PFSK-1 (cell line): Measurements from ENCODE around the gene ACE.

Experiments used
- FOXP2 ChIP-seq: optimal IDR thresholded peaks from 2 replicates; pipeline ENCODE3; 2011; ENCODE audit warnings: borderline replicate concordance, control low read depth, inconsistent platforms; ENCODE audit not compliant: insufficient read depth; ENCODE audit errors: extremely low read length, extremely low read depth
- POLR2AphosphoS5 ChIP-seq: IDR thresholded peaks from 2 replicates; pipeline ENCODE4 v1.6.1; 2012; ENCODE audit warnings: low read depth, mild to moderate bottlenecking, control low read depth, low read length, moderate library complexity
- REST ChIP-seq, 2 experiments: IDR thresholded peaks; 2 replicates each; pipeline versions ENCODE4 v1.6.1 to v1.8.0; 2011 to 2012; ENCODE audit warnings: low read depth in 2 of 2, low read length in 2 of 2, control low read depth in 1 of 2, inconsistent platforms in 1 of 2, mild to moderate bottlenecking in 1 of 2, moderate library complexity in 1 of 2; ENCODE audit not compliant: insufficient read depth in 1 of 2
- SIN3A ChIP-seq: IDR thresholded peaks from 2 replicates; pipeline ENCODE4 v1.6.1; 2012; ENCODE audit warnings: mild to moderate bottlenecking, low read length, moderate library complexity, borderline replicate concordance; ENCODE audit not compliant: insufficient read depth
- TAF1 ChIP-seq: IDR thresholded peaks from 2 replicates; pipeline ENCODE4 v1.6.1; 2012; ENCODE audit warnings: low read length, control low read depth, borderline replicate concordance; ENCODE audit not compliant: insufficient read depth

Gene ACE

GRCh38 chr17:63489291-63489690 lies 12.4 kb downstream of the ACE start:
- TF ChIP-seq POLR2AphosphoS5 (no peak), TAF1 (no peak), FOXP2 (no peak), REST (IDR thresholded peaks at IDR 0.05; ENCODE audit: insufficient read depth in 1 of 2, low read depth in 2 of 2, low read length in 2 of 2) (no peak), SIN3A (no peak)

GRCh38 chr17:63490329-63490728 lies 13.5 kb downstream of the ACE start:
- TF ChIP-seq POLR2AphosphoS5, result no peak
- TF ChIP-seq REST (IDR thresholded peaks at IDR 0.05; ENCODE audit: insufficient read depth in 1 of 2, low read depth in 2 of 2, low read length in 2 of 2), result no peak
- TF ChIP-seq SIN3A, result no peak

GRCh38 chr17:63490858-63491400 lies 14.1 kb downstream of the ACE start:
- no peak for TF ChIP-seq POLR2AphosphoS5
- no peak for TF ChIP-seq FOXP2

GRCh38 chr17:63491413-63491812 lies 14.6 kb downstream of the ACE start:
- no peak for TF ChIP-seq TAF1
- TF ChIP-seq REST (IDR thresholded peaks at IDR 0.05; ENCODE audit: insufficient read depth in 1 of 2, low read depth in 2 of 2, low read length in 2 of 2), result no peak
- no peak for TF ChIP-seq SIN3A
- no peak for TF ChIP-seq FOXP2
- TF ChIP-seq POLR2AphosphoS5, result no peak

- TF ChIP-seq FOXP2 (no peak), SIN3A (no peak), TAF1 (no peak), POLR2AphosphoS5 (no peak), REST (IDR thresholded peaks at IDR 0.05; ENCODE audit: insufficient read depth in 1 of 2, low read depth in 2 of 2, low read length in 2 of 2) (no peak)
Measured at GRCh38 chr17:63491977-63492618, 15.2 kb downstream of the ACE start.
